Large intestine (tissue), 3 donors: ENCODE data around the gene ATL3. TPM values are rescaled to one million over a fixed set of nuclear protein-coding genes. Genes with fewer than 3 reads are reported as not detected.
"Not testable (repeated sequence)": the region's sequence is repeated elsewhere in the genome, so short reads cannot be mapped to it uniquely, and the experiment has no call there.

Source experiments
- DNase-seq, 2 donors: peaks; one replicate each; pipeline versions ENCODE4 v3.0.0 to v3.0.0-alpha.2; 2013
- H3K27ac ChIP-seq: one replicate; pipeline ENCODE4 v1.5.1; 2013; ENCODE audit warnings: low read length
- H3K27me3 ChIP-seq: 2 replicates; pipeline ENCODE4 v1.6.1; 2013; ENCODE audit warnings: low read length; ENCODE audit not compliant: control insufficient read depth, insufficient read depth
- H3K36me3 ChIP-seq: 2 replicates; pipeline ENCODE4 v1.6.1; 2013; ENCODE audit warnings: low read length; ENCODE audit not compliant: control insufficient read depth, insufficient read depth
- H3K4me1 ChIP-seq: one replicate; pipeline ENCODE4 v1.6.1; 2013; ENCODE audit warnings: low read length; ENCODE audit not compliant: control insufficient read depth, insufficient read depth
- H3K4me3 ChIP-seq: one replicate; pipeline ENCODE4 v1.5.1; 2013; ENCODE audit warnings: low read length
- H3K9me3 ChIP-seq: one replicate; pipeline ENCODE4 v1.6.1; 2013; ENCODE audit warnings: mild to moderate bottlenecking, low read depth, low read length, moderate library complexity; ENCODE audit not compliant: control insufficient read depth
- WGBS: methylation state at CpG from one replicate; pipeline ENCODE4 v1.1.5; 2013; ENCODE audit warnings: low lambda C conversion rate; ENCODE audit not compliant: insufficient coverage; 5-methylcytosine and 5-hydroxymethylcytosine counted together
- polyA plus RNA-seq: library from polyadenylated mRNA; unstranded; fragments of 120-200 nt; gene quantifications from one replicate; pipeline ENCODE4 v1.2.1, GENCODE V29; 2013

The ATL3 gene
- polyA plus RNA-seq, 1 donor: 10.9 TPM

DNA sequence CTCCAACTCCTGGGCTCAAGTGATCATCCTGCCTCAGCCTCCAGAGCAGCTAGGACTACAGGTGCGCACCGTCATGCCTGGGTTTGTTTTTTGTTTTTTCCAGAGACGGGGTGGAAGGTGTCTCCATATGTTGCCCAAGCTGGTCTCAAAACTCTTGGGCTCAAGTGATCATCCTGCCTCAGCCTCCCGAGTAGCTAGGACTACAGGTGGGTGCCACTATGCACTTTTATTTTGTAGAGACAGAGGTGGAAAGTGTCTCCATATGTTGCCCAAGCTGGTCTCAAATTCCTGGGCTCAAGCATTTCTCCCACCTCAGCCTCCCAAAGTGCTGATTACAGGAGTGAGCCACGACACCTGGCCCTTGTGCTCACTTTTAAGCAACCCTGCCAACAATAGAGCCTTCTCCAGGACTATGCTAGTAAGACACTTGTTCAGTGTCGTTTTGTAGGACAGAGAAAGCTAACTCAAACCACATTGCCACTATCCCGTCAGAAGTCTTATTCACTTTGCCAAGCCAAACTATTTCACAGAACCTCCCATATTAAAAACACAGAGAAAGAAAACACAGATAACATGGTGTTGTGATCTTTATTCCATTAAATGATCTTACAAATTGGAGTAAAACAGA lies 47.5 kb downstream of the ATL3 start:
- Histone ChIP-seq H3K27me3 (no peaks in the 10 kb centered on the region), H3K36me3 (no peaks in the 10 kb centered on the region), H3K27ac (no peak overlapping the region), H3K4me3 (no peak overlapping the region), H3K9me3 (no peaks in the 10 kb centered on the region), H3K4me1 (peaks cover 4% of the 10 kb centered on the region)
- no peak for DNase-seq
- 88% methylated on average over 1 of the region's 7 CpGs for WGBS

- no peak for DNase-seq
- Histone ChIP-seq H3K9me3 (no peaks in the 10 kb centered on the region), H3K27me3 (no peaks in the 10 kb centered on the region), H3K4me3 (no peak overlapping the region), H3K27ac (no peak overlapping the region), H3K4me1 (no peaks in the 10 kb centered on the region), H3K36me3 (no peaks in the 10 kb centered on the region)
- WGBS: no CpG with 5 or more reads among the region's 2 CpGs
Measured at GRCh38 chr11:63622323-63622722, 48.9 kb downstream of the ATL3 start.

- Histone ChIP-seq H3K4me3 (no peak overlapping the region), H3K27me3 (no peaks in the 10 kb centered on the region), H3K36me3 (no peaks in the 10 kb centered on the region), H3K27ac (no peak overlapping the region), H3K4me1 (no peaks in the 10 kb centered on the region), H3K9me3 (no peaks in the 10 kb centered on the region)
- no peak for DNase-seq
- WGBS: no CpG with 5 or more reads among the region's 1 CpG
Measured at GRCh38 chr11:63621071-63621470, 50.1 kb downstream of the ATL3 start.

- no peak for DNase-seq
- H3K9me3 ChIP-seq: no peaks in the 10 kb centered on the region
- H3K27ac ChIP-seq: no peak overlapping the region
- H3K27me3 ChIP-seq: no peaks in the 10 kb centered on the region
- no CpG with 5 or more reads among the region's 6 CpGs for WGBS
- H3K36me3 ChIP-seq: no peaks in the 10 kb centered on the region
- H3K4me1 ChIP-seq: no peaks in the 10 kb centered on the region
- H3K4me3 ChIP-seq: no peak overlapping the region
Measured at GRCh38 chr11:63619967-63620366, 51.2 kb downstream of the ATL3 start.

- H3K9me3 ChIP-seq, H3K27ac ChIP-seq, DNase-seq, H3K4me1 ChIP-seq, H3K36me3 ChIP-seq, H3K4me3 ChIP-seq: not testable (repeated sequence)
- peaks cover 17% of the 10 kb centered on the region for H3K27me3 ChIP-seq
- no CpG with 5 or more reads among the region's 5 CpGs for WGBS
Measured at GRCh38 chr11:63617686-63618085, 53.5 kb downstream of the ATL3 start.

DNA sequence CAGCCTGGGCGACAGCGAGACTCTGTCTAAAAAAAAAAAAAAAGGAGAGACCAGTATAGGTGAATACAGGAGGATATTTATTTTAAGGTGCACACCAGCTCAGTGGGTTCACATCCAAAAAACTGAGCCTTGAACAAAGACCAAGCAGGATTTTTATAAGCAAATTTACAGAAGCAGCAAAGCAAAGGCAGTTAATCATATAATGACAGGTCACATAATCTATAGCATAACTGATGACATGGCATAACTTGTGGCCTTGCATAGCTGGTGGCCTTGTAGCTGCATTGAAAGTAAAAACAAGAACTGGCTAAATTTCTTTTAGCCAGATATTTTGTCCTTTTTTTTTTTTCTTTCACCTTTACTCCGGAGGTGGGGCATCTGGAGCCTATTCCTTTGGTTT lies 54.2 kb downstream of the ATL3 start:
- WGBS: no CpG with 5 or more reads among the region's 3 CpGs
- Histone ChIP-seq H3K27me3 (peaks cover 17% of the 10 kb centered on the region), H3K9me3 (no peaks in the 10 kb centered on the region), H3K36me3 (no peaks in the 10 kb centered on the region), H3K27ac (no peak overlapping the region), H3K4me1 (no peaks in the 10 kb centered on the region), H3K4me3 (no peak overlapping the region)
- DNase-seq: no peak

DNA sequence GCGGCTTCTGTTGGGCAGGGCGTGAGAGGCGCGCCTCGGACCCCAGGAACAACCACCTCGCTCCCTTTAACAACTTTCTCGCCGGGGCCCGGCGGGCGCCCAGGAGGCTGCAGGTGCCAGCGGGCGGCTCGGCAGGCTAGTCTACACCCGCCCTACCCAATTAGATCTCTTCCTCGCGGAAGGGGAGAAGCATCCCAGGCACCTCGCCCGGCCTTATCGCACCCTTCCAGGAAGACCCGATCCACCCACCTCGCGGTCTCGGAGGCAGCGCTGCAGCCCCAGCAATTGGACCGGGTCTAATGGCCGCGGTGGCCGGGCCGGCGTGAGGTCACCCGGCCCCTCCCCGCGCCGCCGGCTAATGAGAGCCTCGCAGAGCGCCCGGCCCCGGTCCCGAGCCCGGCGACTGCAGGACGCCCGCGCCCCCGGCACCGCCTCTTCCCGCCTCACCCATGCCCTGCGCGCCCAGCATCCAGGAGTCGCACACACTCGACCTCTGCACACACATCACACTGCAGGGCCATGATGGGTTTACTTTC lies 57.0 kb downstream of the ATL3 start, which contains the start of gene PLAAT3:
TSS of gene PLAAT3 (minus strand) at position 298 of the 536 bp plus-strand sequence. CDS start 419 bp downstream, outside the sequence.
- H3K36me3 ChIP-seq: no peaks in the 10 kb centered on the region
- DNase-seq: peak in 1 of 2 donors; percentile 61
- peak within 1 kb of the TSS; percentile 48 for H3K4me3 ChIP-seq
- peaks cover 17% of the 10 kb centered on the region for H3K27me3 ChIP-seq
- no peaks in the 10 kb centered on the region for H3K9me3 ChIP-seq
- H3K4me1 ChIP-seq: peaks cover 7% of the 10 kb centered on the region
- WGBS: no CpG with 5 or more reads among the region's 53 CpGs
- no peak within 1 kb of the TSS for H3K27ac ChIP-seq

DNA sequence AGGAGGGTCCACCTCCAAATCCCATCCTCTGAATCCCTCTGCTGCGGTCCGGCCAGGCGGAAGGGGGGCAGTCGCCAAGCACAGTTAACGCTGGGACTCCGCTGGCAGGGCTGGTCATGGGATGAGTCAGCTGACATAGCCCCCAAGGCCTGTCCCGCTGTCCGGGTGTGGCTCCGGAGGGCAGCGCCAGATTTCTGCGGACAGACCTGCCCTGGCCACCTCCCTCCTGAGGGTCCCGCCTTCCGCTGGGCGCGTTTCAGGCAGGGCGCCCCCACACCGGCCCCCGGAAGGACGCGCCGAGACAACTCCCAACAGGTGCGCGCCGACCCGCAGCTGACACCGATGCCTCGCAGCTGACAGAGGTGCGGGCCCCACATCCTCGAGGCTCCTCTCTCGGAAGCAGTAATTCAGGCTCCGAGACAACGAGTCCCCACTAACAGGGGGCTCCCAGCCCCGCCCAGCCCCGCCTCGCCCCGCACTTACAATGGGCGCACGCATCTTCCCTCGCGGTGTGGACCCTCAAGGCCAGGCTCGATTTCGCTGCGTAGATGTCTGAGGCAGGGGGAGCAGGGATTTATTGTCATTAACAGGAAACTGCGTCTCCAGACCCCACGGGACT lies 57.5 kb downstream of the ATL3 start:
- Histone ChIP-seq H3K36me3 (no peaks in the 10 kb centered on the region), H3K9me3 (no peaks in the 10 kb centered on the region), H3K27ac (no peak overlapping the region), H3K27me3 (peaks cover 17% of the 10 kb centered on the region), H3K4me3 (peak overlapping the region; percentile 48), H3K4me1 (peaks cover 11% of the 10 kb centered on the region)
- WGBS: no CpG with 5 or more reads among the region's 45 CpGs
- peak in 1 of 2 donors; percentile 72 for DNase-seq

DNA sequence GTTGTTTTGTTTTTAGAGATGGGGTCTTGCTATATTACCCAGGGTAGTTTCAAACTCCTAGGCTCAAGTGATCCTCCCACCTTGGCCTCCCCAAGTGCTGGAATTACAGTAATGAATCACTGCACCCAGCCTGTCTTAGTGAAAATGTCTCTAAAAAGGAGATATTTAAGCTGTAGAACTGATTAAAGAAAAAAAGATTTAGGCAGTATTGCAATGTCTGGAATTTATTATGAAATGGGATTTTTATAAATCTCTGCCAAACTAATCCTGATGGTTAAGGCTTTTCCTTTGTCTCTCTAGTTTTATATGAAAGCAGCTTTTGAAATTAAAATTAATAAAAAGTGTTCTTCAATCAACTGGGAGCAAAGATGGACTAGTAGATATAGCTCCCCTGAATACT lies 59.0 kb downstream of the ATL3 start:
- Histone ChIP-seq H3K4me1 (peaks cover 11% of the 10 kb centered on the region), H3K9me3 (no peaks in the 10 kb centered on the region), H3K27me3 (peaks cover 17% of the 10 kb centered on the region), H3K4me3 (no peak overlapping the region), H3K36me3 (no peaks in the 10 kb centered on the region), H3K27ac (no peak overlapping the region)
- no peak for DNase-seq

DNA sequence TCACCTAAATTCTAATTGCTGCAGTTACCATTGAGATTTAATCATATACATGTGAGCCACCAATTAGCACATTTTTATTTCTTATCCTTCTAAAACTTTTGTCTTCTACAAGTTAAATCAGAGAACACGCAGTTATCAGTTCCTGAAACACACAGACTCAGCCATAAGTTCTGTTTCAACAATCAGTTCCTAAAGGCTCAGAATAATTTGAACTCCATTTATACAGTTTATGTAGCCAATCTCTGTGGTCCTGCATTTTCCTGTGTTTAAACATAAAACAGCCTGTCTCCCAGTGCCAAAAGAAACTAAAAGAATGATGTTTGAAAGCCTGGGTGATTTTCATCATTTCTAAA lies 59.8 kb downstream of the ATL3 start:
- Histone ChIP-seq H3K27me3 (peaks cover 17% of the 10 kb centered on the region), H3K36me3 (no peaks in the 10 kb centered on the region), H3K9me3 (no peaks in the 10 kb centered on the region), H3K27ac (no peak overlapping the region), H3K4me3 (no peak overlapping the region), H3K4me1 (peaks cover 11% of the 10 kb centered on the region)
- DNase-seq: no peak
- WGBS: no CpG with 5 or more reads among the region's 1 CpG
